GM18517 (cell line): ENCODE measurements around the gene LACTB.
A peak's percentile ranks its signal among the peaks of the same experiment; 100 is the strongest.

Source experiments
- ATAC-seq: cut with Tn5 transposase; IDR thresholded peaks from one replicate; pipeline ENCODE4 v1.9.1; 2021; ENCODE audit warnings: mild to moderate bottlenecking, moderate library complexity; ENCODE audit not compliant: unreplicated experiment

The LACTB gene

GRCh38 chr15:63121382-63122001 is at the start of gene LACTB:
Gene LACTB, plus strand, starts transcription at chr15:63121861. Its CDS starts 11 bp downstream, at chr15:63121872.
- peak; percentile 59 for ATAC-seq

GRCh38 chr15:63072023-63072650 is 49.5 kb upstream of the LACTB start:
- no peak for ATAC-seq

GRCh38 chr15:63072809-63073277 is 48.8 kb upstream of the LACTB start:
- no peak for ATAC-seq

- ATAC-seq = no peak
These were observed 48.0 kb upstream of the LACTB start for GRCh38 chr15:63073497-63074172.

- no peak for ATAC-seq
These were observed 46.4 kb upstream of the LACTB start for GRCh38 chr15:63075015-63075983.

GRCh38 chr15:63075984-63076713 is 45.5 kb upstream of the LACTB start:
- no peak for ATAC-seq

GRCh38 chr15:63076714-63077046 is 45.0 kb upstream of the LACTB start:
- ATAC-seq = no peak

- no peak for ATAC-seq
These were observed 43.7 kb upstream of the LACTB start for GRCh38 chr15:63077952-63078351.

- ATAC-seq = no peak
These were observed 41.6 kb upstream of the LACTB start for GRCh38 chr15:63079947-63080626.

GRCh38 chr15:63080634-63081250 is 40.9 kb upstream of the LACTB start:
- ATAC-seq = no peak

GRCh38 chr15:63082366-63082765 is 39.3 kb upstream of the LACTB start:
- ATAC-seq = no peak

- ATAC-seq = no peak
These were observed 38.6 kb upstream of the LACTB start for GRCh38 chr15:63083044-63083443.

GRCh38 chr15:63083541-63083940 is 38.1 kb upstream of the LACTB start:
- ATAC-seq = no peak

GRCh38 chr15:63084806-63085205 is 36.9 kb upstream of the LACTB start:
- no peak for ATAC-seq

- no peak for ATAC-seq
These were observed 36.4 kb upstream of the LACTB start for GRCh38 chr15:63085289-63085688.

GRCh38 chr15:63086271-63086670 is 35.4 kb upstream of the LACTB start:
- no peak for ATAC-seq

- ATAC-seq = no peak
These were observed 34.7 kb upstream of the LACTB start for GRCh38 chr15:63086947-63087346.

- no peak for ATAC-seq
These were observed 33.0 kb upstream of the LACTB start for GRCh38 chr15:63088533-63089245.
